Upper lobe of right lung (tissue), 1 donor: ENCODE data around the gene NECAB2. TPM values are rescaled to one million over a fixed set of nuclear protein-coding genes. Genes with fewer than 3 reads are reported as not detected.

Experiments
- ATAC-seq: fragments of 200-7000 bp; cut with Tn5 transposase; one replicate; pipeline ENCODE4 v1.9.1; 2020; ENCODE audit warnings: mild to moderate bottlenecking, moderate library complexity
- DNase-seq: peaks from one replicate; pipeline ENCODE4 v3.0.0-alpha.2; 2020
- H3K27ac ChIP-seq: fragments of 200-600 bp; one replicate; pipeline ENCODE4 v1.8.0; 2022
- H3K27me3 ChIP-seq: fragments of 200-600 bp; one replicate; pipeline ENCODE4 v1.8.0; 2022; ENCODE audit warnings: mild to moderate bottlenecking
- H3K36me3 ChIP-seq: fragments of 200-600 bp; one replicate; pipeline ENCODE4 v1.8.0; 2022
- H3K4me1 ChIP-seq: fragments of 200-600 bp; one replicate; pipeline ENCODE4 v1.8.0; 2022
- H3K4me3 ChIP-seq: fragments of 200-600 bp; one replicate; pipeline ENCODE4 v1.8.0; 2022; ENCODE audit warnings: mild to moderate bottlenecking
- H3K9me3 ChIP-seq: fragments of 200-600 bp; one replicate; pipeline ENCODE4 v1.8.0; 2022
- intact Hi-C: fragments of 100-400 bp; cut with DNase I; formaldehyde crosslinking; loops from one replicate; pipeline ENCODE4 v1.11.0; 2022
- total RNA-seq: library from RNA; stranded (reverse); fragmentation: NEBNext Ultra II Directional; extraction: Animal tissue kit (Norgen Biotek cat#: 25700); gene quantifications from one replicate; pipeline ENCODE4 v1.2.1, GENCODE V29; 2021
- TF ChIP-seq, protein P1 (sequence below): fragments of 200-600 bp; IDR thresholded peaks from one replicate; pipeline ENCODE4 v1.8.0; 2022; ENCODE audit warnings: antibody characterized with exemption
- donor health status: DM: no; HTN: yes; CAD: no; lungs with severe emphysema.

NECAB2 gene
- total RNA-seq, 1 donor from 2014 or later, result not detected

DNA sequence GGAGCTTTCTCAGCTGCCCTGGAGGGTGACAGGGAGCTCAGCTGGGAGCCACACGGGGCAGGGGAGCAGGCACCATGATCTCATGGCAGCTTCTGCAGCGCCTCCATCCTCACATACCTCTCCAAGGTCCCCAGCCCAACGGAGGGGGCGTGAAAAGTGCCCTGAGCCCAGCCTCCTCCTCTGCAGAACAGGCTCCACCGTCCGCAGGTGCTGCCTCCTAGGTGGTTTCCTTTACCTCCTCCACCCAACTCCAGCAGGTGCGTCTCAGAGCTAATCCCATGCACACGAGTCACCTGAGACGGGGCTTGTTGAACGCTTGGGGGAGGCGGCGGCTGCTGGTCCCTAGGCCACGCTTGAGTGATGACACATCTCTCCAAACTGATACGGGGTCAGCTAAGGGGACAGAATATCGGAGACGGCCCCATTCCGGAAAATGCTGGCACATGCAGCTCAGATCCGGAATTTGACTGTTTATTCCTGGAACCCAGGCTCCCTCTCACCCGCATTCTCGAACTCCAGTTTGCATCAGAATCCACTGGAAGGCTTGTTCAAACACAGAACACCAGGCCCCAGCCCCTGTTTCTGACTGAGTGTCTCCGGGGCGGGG lies 74.9 kb downstream of the NECAB2 start:
- TF ChIP-seq, protein P1, sequence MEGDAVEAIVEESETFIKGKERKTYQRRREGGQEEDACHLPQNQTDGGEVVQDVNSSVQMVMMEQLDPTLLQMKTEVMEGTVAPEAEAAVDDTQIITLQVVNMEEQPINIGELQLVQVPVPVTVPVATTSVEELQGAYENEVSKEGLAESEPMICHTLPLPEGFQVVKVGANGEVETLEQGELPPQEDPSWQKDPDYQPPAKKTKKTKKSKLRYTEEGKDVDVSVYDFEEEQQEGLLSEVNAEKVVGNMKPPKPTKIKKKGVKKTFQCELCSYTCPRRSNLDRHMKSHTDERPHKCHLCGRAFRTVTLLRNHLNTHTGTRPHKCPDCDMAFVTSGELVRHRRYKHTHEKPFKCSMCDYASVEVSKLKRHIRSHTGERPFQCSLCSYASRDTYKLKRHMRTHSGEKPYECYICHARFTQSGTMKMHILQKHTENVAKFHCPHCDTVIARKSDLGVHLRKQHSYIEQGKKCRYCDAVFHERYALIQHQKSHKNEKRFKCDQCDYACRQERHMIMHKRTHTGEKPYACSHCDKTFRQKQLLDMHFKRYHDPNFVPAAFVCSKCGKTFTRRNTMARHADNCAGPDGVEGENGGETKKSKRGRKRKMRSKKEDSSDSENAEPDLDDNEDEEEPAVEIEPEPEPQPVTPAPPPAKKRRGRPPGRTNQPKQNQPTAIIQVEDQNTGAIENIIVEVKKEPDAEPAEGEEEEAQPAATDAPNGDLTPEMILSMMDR, result no peak
- H3K9me3 ChIP-seq, result no peaks in the 10 kb centered on the region
- H3K4me1 ChIP-seq, result no peaks in the 10 kb centered on the region
- no peaks in the 10 kb centered on the region for H3K36me3 ChIP-seq
- ATAC-seq (peak; percentile 47), DNase-seq (no peak)
- peaks cover 5% of the 10 kb centered on the region for H3K27me3 ChIP-seq
- no peak overlapping the region for H3K4me3 ChIP-seq
- H3K27ac ChIP-seq, result no peak overlapping the region
- intact Hi-C loops, result no loop called here

DNA sequence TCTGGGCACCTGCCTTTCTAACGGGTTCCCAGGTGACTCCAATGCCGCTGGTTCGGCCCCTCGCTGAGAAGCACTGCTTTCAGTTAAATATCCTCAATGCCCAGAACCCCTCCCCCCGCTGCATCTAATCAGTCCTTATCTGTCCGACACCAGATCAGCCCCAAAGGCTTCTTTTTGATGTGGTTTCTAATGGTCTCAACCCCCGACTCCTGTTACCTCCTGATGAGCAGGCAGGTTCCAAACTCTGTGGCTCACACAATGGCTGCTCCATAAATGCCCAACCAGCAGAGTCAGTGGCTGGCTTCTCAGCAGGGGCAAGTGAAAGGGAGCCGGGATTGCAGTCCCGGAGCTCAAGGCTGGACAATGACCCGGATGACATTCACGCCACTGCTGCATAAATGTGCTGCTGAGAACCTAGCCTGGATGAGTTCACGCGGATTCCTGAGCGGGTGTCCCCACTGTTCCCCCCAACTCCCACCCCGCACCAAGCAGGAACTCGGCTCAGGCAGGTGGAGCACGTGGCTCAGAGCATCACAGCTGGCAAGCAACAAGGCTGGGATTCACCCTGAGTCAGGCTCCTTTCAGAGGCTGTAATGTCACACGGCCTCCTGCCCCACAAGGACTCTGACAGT lies 75.6 kb downstream of the NECAB2 start:
- TF ChIP-seq, protein P1, result no peak
- H3K4me1 ChIP-seq, result no peaks in the 10 kb centered on the region
- H3K4me3 ChIP-seq, result no peak overlapping the region
- no peak overlapping the region for H3K27ac ChIP-seq
- ATAC-seq (no peak), DNase-seq (peak; percentile 21)
- intact Hi-C loops, result no loop called here
- no peaks in the 10 kb centered on the region for H3K9me3 ChIP-seq
- peaks cover 5% of the 10 kb centered on the region for H3K27me3 ChIP-seq
- H3K36me3 ChIP-seq, result peaks cover under 1% of the 10 kb centered on the region

DNA sequence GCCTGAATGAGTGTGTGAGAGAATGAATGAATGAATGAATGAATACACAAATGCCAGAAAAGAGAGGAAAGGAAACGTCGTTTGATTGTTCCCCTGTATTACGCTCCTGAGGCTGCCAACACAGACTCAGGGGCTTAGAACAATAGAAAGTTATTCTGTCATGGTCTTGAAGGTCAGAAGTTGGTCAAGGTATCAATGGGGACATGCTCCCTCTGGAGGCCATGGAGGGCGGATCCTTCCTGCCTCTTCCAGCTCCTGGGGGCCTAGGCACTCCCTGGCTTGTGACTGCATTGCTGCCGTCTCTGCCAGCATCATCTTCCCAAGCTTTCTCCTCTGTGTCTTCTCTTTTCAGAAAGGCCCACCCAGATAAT lies 76.1 kb downstream of the NECAB2 start:
- Histone ChIP-seq H3K4me1 (no peaks in the 10 kb centered on the region), H3K36me3 (peaks cover 6% of the 10 kb centered on the region), H3K4me3 (no peak overlapping the region), H3K27ac (no peak overlapping the region), H3K27me3 (peaks cover 5% of the 10 kb centered on the region), H3K9me3 (no peaks in the 10 kb centered on the region)
- DNase-seq (no peak), ATAC-seq (no peak)
- TF ChIP-seq, protein P1, result peak; percentile 25
- intact Hi-C loops, result no loop called here

DNA sequence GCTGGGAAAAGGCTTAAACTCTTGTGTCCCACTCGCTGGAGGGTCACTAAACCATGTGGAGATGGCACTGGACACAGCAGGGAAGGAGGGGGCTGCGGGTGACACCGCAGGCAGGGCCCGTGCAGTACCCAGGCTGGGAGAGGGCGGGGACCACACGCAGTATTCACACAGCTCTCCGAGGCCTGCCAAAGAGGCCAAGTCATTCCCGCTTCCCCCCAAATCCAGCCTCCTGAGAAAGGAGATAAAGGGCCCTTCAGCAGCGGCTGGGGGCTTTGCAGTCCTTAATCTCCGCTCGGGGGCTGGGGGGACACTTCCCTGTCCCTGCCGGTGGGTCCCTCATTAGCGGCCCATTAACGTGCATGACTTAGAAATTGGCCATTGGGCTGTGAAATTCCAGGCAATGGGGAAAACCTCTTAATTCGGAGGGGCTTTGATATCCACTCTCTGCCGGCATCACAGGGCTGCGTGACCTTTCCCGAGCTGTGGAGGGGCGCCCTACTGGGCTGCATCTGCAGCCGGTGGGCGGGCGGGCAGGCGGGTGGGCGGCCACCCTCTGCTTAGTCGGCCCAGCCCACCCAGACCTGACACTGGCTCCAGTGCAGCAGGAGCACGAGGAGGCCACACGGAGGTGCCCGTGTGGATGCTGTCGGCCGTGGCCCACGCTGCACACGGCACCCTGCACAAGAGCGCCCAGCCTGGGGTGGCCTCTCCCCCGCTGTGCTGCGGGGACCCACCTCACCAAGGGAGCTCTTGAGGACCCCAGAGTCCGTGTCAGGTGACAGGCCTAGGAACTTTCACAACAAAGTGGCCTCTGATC lies 77.2 kb downstream of the NECAB2 start:
- no peaks in the 10 kb centered on the region for H3K9me3 ChIP-seq
- intact Hi-C loops, result no loop called here
- peaks cover 5% of the 10 kb centered on the region for H3K27me3 ChIP-seq
- ATAC-seq, result no peak
- H3K27ac ChIP-seq, result no peak overlapping the region
- peak; percentile 59 for DNase-seq
- TF ChIP-seq, protein P1, result no peak
- no peak overlapping the region for H3K4me3 ChIP-seq
- no peaks in the 10 kb centered on the region for H3K4me1 ChIP-seq
- H3K36me3 ChIP-seq, result peaks cover 15% of the 10 kb centered on the region

DNA sequence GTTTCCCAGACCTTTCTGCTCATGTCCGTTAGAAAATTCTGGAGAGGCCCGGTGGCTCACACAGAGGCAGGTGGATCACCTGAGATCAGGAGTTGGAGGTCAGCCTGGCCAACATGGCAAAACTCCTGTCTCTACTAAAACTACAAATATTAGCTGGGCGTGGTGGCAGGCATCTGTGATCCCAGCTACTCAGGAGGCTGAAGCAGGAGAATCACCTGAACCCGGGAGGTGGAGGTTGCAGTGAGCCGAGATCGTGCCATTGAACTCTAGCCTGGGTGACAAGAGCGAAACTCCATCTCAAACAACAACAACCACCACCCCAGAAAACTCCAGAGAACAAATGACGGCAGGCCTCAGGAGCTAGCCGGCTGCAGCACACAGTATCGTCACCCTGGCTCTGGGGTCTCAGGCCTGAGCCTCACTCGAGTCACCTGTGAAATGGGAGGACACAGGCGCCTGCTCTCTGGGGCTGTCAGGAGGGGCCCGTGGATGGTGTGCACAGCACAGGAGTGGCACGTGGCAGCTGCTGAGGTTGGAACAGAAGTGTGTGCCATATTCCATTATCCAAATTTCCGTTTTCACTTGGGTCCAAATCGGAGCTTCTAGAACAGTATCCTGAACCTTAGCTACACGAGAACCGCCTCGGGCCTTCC lies 77.9 kb downstream of the NECAB2 start:
- intact Hi-C loops, result no loop called here
- no peak for ATAC-seq
- peaks cover 17% of the 10 kb centered on the region for H3K36me3 ChIP-seq

More for the DNA sequence above, 77.9 kb downstream of the NECAB2 start:
- no peaks in the 10 kb centered on the region for H3K4me1 ChIP-seq
- TF ChIP-seq, protein P1, result no peak
- peak; percentile 54 for DNase-seq
- no peak overlapping the region for H3K27ac ChIP-seq
- H3K4me3 ChIP-seq, result no peak overlapping the region
- no peaks in the 10 kb centered on the region for H3K9me3 ChIP-seq
- H3K27me3 ChIP-seq, result peaks cover 5% of the 10 kb centered on the region
